Measurements from ENCODE around the gene PKD2. TPM values are rescaled to one million over a fixed set of nuclear protein-coding genes. Genes with fewer than 3 reads are reported as not detected.

The PKD2 gene
- polyA plus RNA-seq, 3 donors: 1.2 to 9.7 (median 2.4) TPM

DNA sequence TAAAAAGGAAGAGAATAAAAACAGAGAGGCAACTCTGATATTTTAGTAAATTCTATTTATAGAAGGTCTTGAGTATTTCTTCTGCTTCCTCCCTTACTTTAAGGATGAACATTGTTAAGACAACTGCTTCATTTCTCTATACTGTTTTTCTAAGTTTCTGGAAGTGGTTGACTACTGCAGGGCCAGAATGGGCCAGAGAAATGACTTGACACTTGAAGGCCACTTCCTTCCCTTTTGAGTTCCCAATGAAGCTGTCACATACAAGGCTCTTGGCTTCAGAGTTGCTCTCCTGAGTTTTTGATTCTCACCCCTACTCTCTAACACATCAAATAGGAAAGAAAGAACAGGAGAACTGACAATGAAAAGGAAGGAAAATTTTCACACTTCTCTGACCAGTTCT is 37.6 kb downstream of the PKD2 start:
- H3K4me1 Mint-ChIP-seq: peaks cover 26% of the 10 kb centered on the region

GRCh38 chr4:88054229-88054628 is 46.8 kb downstream of the PKD2 start:
- no peaks in the 10 kb centered on the region for H3K9me3 Mint-ChIP-seq
- peaks cover 26 to 71% of the 10 kb centered on the region in 2 donors for H3K36me3 ChIP-seq (replicated peaks in 1 of 2; ENCODE audit: control insufficient read depth in 1 of 2, insufficient read depth in 2 of 2, low read length in 2 of 2)
- no peaks in the 10 kb centered on the region for H3K79me2 ChIP-seq (ENCODE audit: insufficient read depth, low read length)
- peaks cover 3% of the 10 kb centered on the region for H3K4me1 Mint-ChIP-seq
- H4K20me1 ChIP-seq (ENCODE audit: insufficient read depth, low read length): no peaks in the 10 kb centered on the region
- H3K9me3 ChIP-seq (replicated peaks in 1 of 2; ENCODE audit: control insufficient read depth in 1 of 2, insufficient read depth in 1 of 2, low read length in 2 of 2): no peaks in the 10 kb centered on the region
- H3K27ac Mint-ChIP-seq: no peak overlapping the region
- WGBS (ENCODE audit: insufficient coverage): 95% methylated on average over 3 of the region's 4 CpGs
- no peak overlapping the region for H3K9ac ChIP-seq (ENCODE audit: insufficient read depth, low read length, poor library complexity, severe bottlenecking)
- no peaks in the 10 kb centered on the region for H3K4me1 ChIP-seq (ENCODE audit: control insufficient read depth in 1 of 2, insufficient read depth in 2 of 2, low read length in 2 of 2)
- intact Hi-C loops (cut with micrococcal nuclease): no loop called here
- no peak overlapping the region for H3K4me2 ChIP-seq (replicated peaks; ENCODE audit: extremely low read depth, low read length, poor library complexity, severe bottlenecking)
- no peak overlapping the region for H3K4me3 Mint-ChIP-seq
- no peak overlapping the region for H2AFZ ChIP-seq (ENCODE audit: insufficient read depth, low read depth, low read length, poor library complexity, severe bottlenecking)
- H3K27me3 ChIP-seq (ENCODE audit: control insufficient read depth in 2 of 2, insufficient read depth in 2 of 2, low read length in 2 of 2): no peaks in the 10 kb centered on the region
- H3K27ac ChIP-seq (ENCODE audit: low read depth in 1 of 2, low read length in 2 of 2): no peak overlapping the region
- no peak for TF ChIP-seq CTCF (IDR thresholded peaks at IDR 0.05)
- no peaks in the 10 kb centered on the region for H3K27me3 Mint-ChIP-seq (ENCODE audit: low read depth in 3 of 3)
- H3K4me3 ChIP-seq (replicated peaks in 1 of 3; ENCODE audit: low read depth in 2 of 3, low read length in 3 of 3): no peak overlapping the region
- no peak for DNase-seq
- H3K36me3 Mint-ChIP-seq: peaks cover 50 to 52% of the 10 kb centered on the region in 2 donors

More for the DNA sequence above, 37.6 kb downstream of the PKD2 start:
- intact Hi-C loops (cut with micrococcal nuclease): no loop called here
- Histone ChIP-seq H3K9ac (ENCODE audit: insufficient read depth, low read length, poor library complexity, severe bottlenecking) (no peak overlapping the region), H3K9me3 (replicated peaks in 1 of 2; ENCODE audit: control insufficient read depth in 1 of 2, insufficient read depth in 1 of 2, low read length in 2 of 2) (no peaks in the 10 kb centered on the region), H3K79me2 (ENCODE audit: insufficient read depth, low read length) (no peaks in the 10 kb centered on the region), H3K4me3 (replicated peaks in 1 of 3; ENCODE audit: low read depth in 2 of 3, low read length in 3 of 3) (peak overlapping the region in 1 of 3 experiments; percentile 28), H3K4me1 (ENCODE audit: control insufficient read depth in 1 of 2, insufficient read depth in 2 of 2, low read length in 2 of 2) (peaks cover 22 to 26% of the 10 kb centered on the region in 2 donors), H3K4me2 (replicated peaks; ENCODE audit: extremely low read depth, low read length, poor library complexity, severe bottlenecking) (peak overlapping the region; percentile 28), H4K20me1 (ENCODE audit: insufficient read depth, low read length) (no peaks in the 10 kb centered on the region), H3K36me3 (replicated peaks in 1 of 2; ENCODE audit: control insufficient read depth in 1 of 2, insufficient read depth in 2 of 2, low read length in 2 of 2) (peaks cover 22 to 69% of the 10 kb centered on the region in 2 donors), H3K27me3 (ENCODE audit: control insufficient read depth in 2 of 2, insufficient read depth in 2 of 2, low read length in 2 of 2) (no peaks in the 10 kb centered on the region), H3K27ac (ENCODE audit: low read depth in 1 of 2, low read length in 2 of 2) (peak overlapping the region in 1 of 2 donors; percentile 46), H2AFZ (ENCODE audit: insufficient read depth, low read depth, low read length, poor library complexity, severe bottlenecking) (no peak overlapping the region)
- Mint-ChIP-seq H3K36me3 (peaks cover 28 to 32% of the 10 kb centered on the region in 2 donors), H3K27me3 (ENCODE audit: low read depth in 3 of 3) (no peaks in the 10 kb centered on the region), H3K4me3 (no peak overlapping the region), H3K27ac (peak overlapping the region in 5 of 7 donors; percentile 10 to 76 (median 38)), H3K9me3 (no peaks in the 10 kb centered on the region)
- TF ChIP-seq CTCF (IDR thresholded peaks at IDR 0.05): no peak
- DNase-seq: peak; percentile 23 to 39 (median 32)

All from CD14-positive monocyte (primary cell).